ENCODE measurements around the gene KCNK18.

Gene KCNK18

GRCh38 chr10:117212176-117212575, 14.9 kb downstream of the KCNK18 start:
- Histone ChIP-seq H3K27me3 (ENCODE audit: control insufficient read depth, insufficient read depth, low read length) (peaks cover 23% of the 10 kb centered on the region), H3K36me3 (ENCODE audit: control insufficient read depth, insufficient read depth, low read length) (no peaks in the 10 kb centered on the region), H3K4me3 (ENCODE audit: low read depth, low read length) (no peak overlapping the region), H3K4me1 (ENCODE audit: control insufficient read depth, insufficient read depth, low read length) (no peaks in the 10 kb centered on the region), H3K9ac (ENCODE audit: low read depth, low read length) (no peak overlapping the region), H3K9me3 (ENCODE audit: control insufficient read depth, insufficient read depth, low read length) (no peaks in the 10 kb centered on the region)

- Histone ChIP-seq H3K4me3 (ENCODE audit: low read depth, low read length) (no peak overlapping the region), H3K9me3 (ENCODE audit: control insufficient read depth, insufficient read depth, low read length) (no peaks in the 10 kb centered on the region), H3K4me1 (ENCODE audit: control insufficient read depth, insufficient read depth, low read length) (no peaks in the 10 kb centered on the region), H3K27me3 (ENCODE audit: control insufficient read depth, insufficient read depth, low read length) (peaks cover 42% of the 10 kb centered on the region), H3K9ac (ENCODE audit: low read depth, low read length) (no peak overlapping the region), H3K36me3 (ENCODE audit: control insufficient read depth, insufficient read depth, low read length) (no peaks in the 10 kb centered on the region)
Observed at GRCh38 chr10:117214401-117214800, 17.1 kb downstream of the KCNK18 start.

- Histone ChIP-seq H3K4me3 (ENCODE audit: low read depth, low read length) (no peak overlapping the region), H3K36me3 (ENCODE audit: control insufficient read depth, insufficient read depth, low read length) (no peaks in the 10 kb centered on the region), H3K9ac (ENCODE audit: low read depth, low read length) (no peak overlapping the region), H3K9me3 (ENCODE audit: control insufficient read depth, insufficient read depth, low read length) (no peaks in the 10 kb centered on the region), H3K4me1 (ENCODE audit: control insufficient read depth, insufficient read depth, low read length) (no peaks in the 10 kb centered on the region), H3K27me3 (ENCODE audit: control insufficient read depth, insufficient read depth, low read length) (peaks cover 42% of the 10 kb centered on the region)
Observed at GRCh38 chr10:117215079-117215478, 17.8 kb downstream of the KCNK18 start.

GRCh38 chr10:117216028-117216427, 18.7 kb downstream of the KCNK18 start:
- Histone ChIP-seq H3K27me3 (ENCODE audit: control insufficient read depth, insufficient read depth, low read length) (peaks cover 42% of the 10 kb centered on the region), H3K4me1 (ENCODE audit: control insufficient read depth, insufficient read depth, low read length) (no peaks in the 10 kb centered on the region), H3K4me3 (ENCODE audit: low read depth, low read length) (peak overlapping the region; percentile 84), H3K36me3 (ENCODE audit: control insufficient read depth, insufficient read depth, low read length) (no peaks in the 10 kb centered on the region), H3K9me3 (ENCODE audit: control insufficient read depth, insufficient read depth, low read length) (no peaks in the 10 kb centered on the region), H3K9ac (ENCODE audit: low read depth, low read length) (no peak overlapping the region)

- Histone ChIP-seq H3K4me3 (ENCODE audit: low read depth, low read length) (peak overlapping the region; percentile 84), H3K36me3 (ENCODE audit: control insufficient read depth, insufficient read depth, low read length) (no peaks in the 10 kb centered on the region), H3K9me3 (ENCODE audit: control insufficient read depth, insufficient read depth, low read length) (no peaks in the 10 kb centered on the region), H3K27me3 (ENCODE audit: control insufficient read depth, insufficient read depth, low read length) (peaks cover 42% of the 10 kb centered on the region), H3K4me1 (ENCODE audit: control insufficient read depth, insufficient read depth, low read length) (no peaks in the 10 kb centered on the region), H3K9ac (ENCODE audit: low read depth, low read length) (no peak overlapping the region)
Observed at GRCh38 chr10:117216611-117217195, 19.4 kb downstream of the KCNK18 start.

GRCh38 chr10:117217196-117217761, 20.0 kb downstream of the KCNK18 start:
- Histone ChIP-seq H3K9ac (ENCODE audit: low read depth, low read length) (no peak overlapping the region), H3K4me1 (ENCODE audit: control insufficient read depth, insufficient read depth, low read length) (no peaks in the 10 kb centered on the region), H3K4me3 (ENCODE audit: low read depth, low read length) (peak overlapping the region; percentile 84), H3K27me3 (ENCODE audit: control insufficient read depth, insufficient read depth, low read length) (peaks cover 42% of the 10 kb centered on the region), H3K9me3 (ENCODE audit: control insufficient read depth, insufficient read depth, low read length) (no peaks in the 10 kb centered on the region), H3K36me3 (ENCODE audit: control insufficient read depth, insufficient read depth, low read length) (no peaks in the 10 kb centered on the region)

- Histone ChIP-seq H3K36me3 (ENCODE audit: control insufficient read depth, insufficient read depth, low read length) (no peaks in the 10 kb centered on the region), H3K27me3 (ENCODE audit: control insufficient read depth, insufficient read depth, low read length) (peaks cover 42% of the 10 kb centered on the region), H3K9ac (ENCODE audit: low read depth, low read length) (no peak overlapping the region), H3K4me1 (ENCODE audit: control insufficient read depth, insufficient read depth, low read length) (no peaks in the 10 kb centered on the region), H3K4me3 (ENCODE audit: low read depth, low read length) (no peak overlapping the region), H3K9me3 (ENCODE audit: control insufficient read depth, insufficient read depth, low read length) (no peaks in the 10 kb centered on the region)
Observed at GRCh38 chr10:117218654-117219053, 21.4 kb downstream of the KCNK18 start.

GRCh38 chr10:117221156-117221711, 23.9 kb downstream of the KCNK18 start:
- H3K27me3 ChIP-seq (ENCODE audit: control insufficient read depth, insufficient read depth, low read length) = peaks cover 26% of the 10 kb centered on the region
- H3K4me1 ChIP-seq (ENCODE audit: control insufficient read depth, insufficient read depth, low read length) = no peaks in the 10 kb centered on the region
- no peaks in the 10 kb centered on the region for H3K9me3 ChIP-seq (ENCODE audit: control insufficient read depth, insufficient read depth, low read length)
- H3K36me3 ChIP-seq (ENCODE audit: control insufficient read depth, insufficient read depth, low read length) = no peaks in the 10 kb centered on the region
- no peak overlapping the region for H3K9ac ChIP-seq (ENCODE audit: low read depth, low read length)
- H3K4me3 ChIP-seq (ENCODE audit: low read depth, low read length) = no peak overlapping the region

GRCh38 chr10:117222552-117222951, 25.3 kb downstream of the KCNK18 start:
- H3K36me3 ChIP-seq (ENCODE audit: control insufficient read depth, insufficient read depth, low read length) = no peaks in the 10 kb centered on the region
- H3K4me1 ChIP-seq (ENCODE audit: control insufficient read depth, insufficient read depth, low read length) = no peaks in the 10 kb centered on the region
- H3K9ac ChIP-seq (ENCODE audit: low read depth, low read length) = no peak overlapping the region

GRCh38 chr10:117222976-117223692, 25.8 kb downstream of the KCNK18 start:
- Histone ChIP-seq H3K36me3 (ENCODE audit: control insufficient read depth, insufficient read depth, low read length) (no peaks in the 10 kb centered on the region), H3K9me3 (ENCODE audit: control insufficient read depth, insufficient read depth, low read length) (no peaks in the 10 kb centered on the region), H3K4me3 (ENCODE audit: low read depth, low read length) (no peak overlapping the region), H3K27me3 (ENCODE audit: control insufficient read depth, insufficient read depth, low read length) (peaks cover 10% of the 10 kb centered on the region), H3K9ac (ENCODE audit: low read depth, low read length) (no peak overlapping the region), H3K4me1 (ENCODE audit: control insufficient read depth, insufficient read depth, low read length) (no peaks in the 10 kb centered on the region)

More at GRCh38 chr10:117222552-117222951, 25.3 kb downstream of the KCNK18 start:
- Histone ChIP-seq H3K4me3 (ENCODE audit: low read depth, low read length) (no peak overlapping the region), H3K27me3 (ENCODE audit: control insufficient read depth, insufficient read depth, low read length) (peaks cover 16% of the 10 kb centered on the region), H3K9me3 (ENCODE audit: control insufficient read depth, insufficient read depth, low read length) (no peaks in the 10 kb centered on the region)

- Histone ChIP-seq H3K9me3 (ENCODE audit: control insufficient read depth, insufficient read depth, low read length) (no peaks in the 10 kb centered on the region), H3K4me1 (ENCODE audit: control insufficient read depth, insufficient read depth, low read length) (no peaks in the 10 kb centered on the region), H3K27me3 (ENCODE audit: control insufficient read depth, insufficient read depth, low read length) (peaks cover 3% of the 10 kb centered on the region), H3K9ac (ENCODE audit: low read depth, low read length) (no peak overlapping the region), H3K36me3 (ENCODE audit: control insufficient read depth, insufficient read depth, low read length) (no peaks in the 10 kb centered on the region), H3K4me3 (ENCODE audit: low read depth, low read length) (no peak overlapping the region)
Observed at GRCh38 chr10:117223693-117224430, 26.6 kb downstream of the KCNK18 start.
